Bronchial smooth muscle cell (primary cell): ENCODE measurements around the gene SLK. TPM values are rescaled to one million over a fixed set of nuclear protein-coding genes. Genes with fewer than 3 reads are reported as not detected.

ENCODE experiments used
- total RNA-seq: library from RNA; depleted of rRNA; stranded (reverse); fragments of >200 nt; gene quantifications from 2 replicates; pipeline ENCODE4 v1.2.1, GENCODE V29; 2014

The SLK gene
- total RNA-seq, result 50.1 and 57.7 TPM in 2 replicates

GRCh38 chr10:103966671-103967447, at the start of gene SLK:
Gene SLK, plus strand, starts transcription at chr10:103967140. Its CDS starts 606 bp downstream, at chr10:103967746.

GRCh38 chr10:103918053-103918846, 48.7 kb upstream of the SLK start, which contains the start of gene STN1:
Gene STN1, minus strand, starts transcription at chr10:103918184. Its CDS starts 590 bp downstream, at chr10:103917594.

Other genes with a start within 250 kb of the SLK start
- 12.0 and 17.3 TPM in 2 replicates for gene SH3PXD2A, start 111.6 kb upstream of the SLK start, total RNA-seq
- 38.3 and 40.4 TPM in 2 replicates for gene STN1, start 49.0 kb upstream of the SLK start, total RNA-seq
- 0.16 and 0.94 TPM in 2 replicates for gene COL17A1, start 118.7 kb downstream of the SLK start, total RNA-seq
- 2.7 and 7.4 TPM in 2 replicates for gene SFR1, start 155.0 kb downstream of the SLK start, total RNA-seq